ENCODE results near the gene TCP10L.

The TCP10L gene

DNA sequence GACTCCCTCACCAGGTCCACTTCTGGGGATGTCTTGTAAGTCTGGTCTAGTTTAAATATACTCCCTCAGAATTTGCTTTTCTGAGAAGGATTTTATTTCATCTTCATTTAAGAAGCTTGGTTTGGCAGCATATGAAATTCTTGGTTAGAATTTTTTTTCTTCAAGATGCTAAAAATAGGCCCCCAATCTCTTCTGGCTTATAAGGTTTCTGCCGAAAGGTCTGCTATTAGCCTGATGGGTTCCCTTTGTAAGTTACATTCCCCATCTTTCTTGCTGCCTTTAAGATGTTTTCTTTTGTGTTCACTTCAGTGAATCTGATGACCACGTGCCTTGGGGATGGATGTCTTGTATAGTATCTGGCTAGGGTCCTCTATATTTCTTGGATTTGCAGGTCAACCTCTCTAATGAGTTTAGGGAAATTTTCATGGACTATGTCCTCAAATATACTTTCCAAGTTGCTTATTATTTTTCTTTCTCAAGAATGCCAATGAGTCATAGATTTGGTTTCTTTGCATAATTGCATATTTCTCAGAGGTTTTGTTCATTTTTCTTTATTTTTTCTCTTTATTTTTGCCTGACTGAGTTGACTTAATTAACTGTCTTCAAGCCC, 19.4 kb downstream of the TCP10L start:
- TF ChIP-seq SIN3A (IDR thresholded peaks at IDR 0.05; ENCODE audit: borderline replicate concordance, insufficient read depth, low read length) (no peak), FOXP2 (optimal IDR thresholded peaks at IDR 0.05; ENCODE audit: borderline replicate concordance, extremely low read depth, extremely low read length, insufficient read depth) (no peak), POLR2AphosphoS5 (IDR thresholded peaks at IDR 0.05; ENCODE audit: low read depth, low read length) (no peak), TAF1 (IDR thresholded peaks at IDR 0.05; ENCODE audit: borderline replicate concordance, insufficient read depth, low read length) (no peak)
- TF ChIP-seq, protein P1, sequence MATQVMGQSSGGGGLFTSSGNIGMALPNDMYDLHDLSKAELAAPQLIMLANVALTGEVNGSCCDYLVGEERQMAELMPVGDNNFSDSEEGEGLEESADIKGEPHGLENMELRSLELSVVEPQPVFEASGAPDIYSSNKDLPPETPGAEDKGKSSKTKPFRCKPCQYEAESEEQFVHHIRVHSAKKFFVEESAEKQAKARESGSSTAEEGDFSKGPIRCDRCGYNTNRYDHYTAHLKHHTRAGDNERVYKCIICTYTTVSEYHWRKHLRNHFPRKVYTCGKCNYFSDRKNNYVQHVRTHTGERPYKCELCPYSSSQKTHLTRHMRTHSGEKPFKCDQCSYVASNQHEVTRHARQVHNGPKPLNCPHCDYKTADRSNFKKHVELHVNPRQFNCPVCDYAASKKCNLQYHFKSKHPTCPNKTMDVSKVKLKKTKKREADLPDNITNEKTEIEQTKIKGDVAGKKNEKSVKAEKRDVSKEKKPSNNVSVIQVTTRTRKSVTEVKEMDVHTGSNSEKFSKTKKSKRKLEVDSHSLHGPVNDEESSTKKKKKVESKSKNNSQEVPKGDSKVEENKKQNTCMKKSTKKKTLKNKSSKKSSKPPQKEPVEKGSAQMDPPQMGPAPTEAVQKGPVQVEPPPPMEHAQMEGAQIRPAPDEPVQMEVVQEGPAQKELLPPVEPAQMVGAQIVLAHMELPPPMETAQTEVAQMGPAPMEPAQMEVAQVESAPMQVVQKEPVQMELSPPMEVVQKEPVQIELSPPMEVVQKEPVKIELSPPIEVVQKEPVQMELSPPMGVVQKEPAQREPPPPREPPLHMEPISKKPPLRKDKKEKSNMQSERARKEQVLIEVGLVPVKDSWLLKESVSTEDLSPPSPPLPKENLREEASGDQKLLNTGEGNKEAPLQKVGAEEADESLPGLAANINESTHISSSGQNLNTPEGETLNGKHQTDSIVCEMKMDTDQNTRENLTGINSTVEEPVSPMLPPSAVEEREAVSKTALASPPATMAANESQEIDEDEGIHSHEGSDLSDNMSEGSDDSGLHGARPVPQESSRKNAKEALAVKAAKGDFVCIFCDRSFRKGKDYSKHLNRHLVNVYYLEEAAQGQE (IDR thresholded peaks at IDR 0.05; ENCODE audit: insufficient read depth in 1 of 2, low read depth in 2 of 2, low read length in 2 of 2) = no peak

DNA sequence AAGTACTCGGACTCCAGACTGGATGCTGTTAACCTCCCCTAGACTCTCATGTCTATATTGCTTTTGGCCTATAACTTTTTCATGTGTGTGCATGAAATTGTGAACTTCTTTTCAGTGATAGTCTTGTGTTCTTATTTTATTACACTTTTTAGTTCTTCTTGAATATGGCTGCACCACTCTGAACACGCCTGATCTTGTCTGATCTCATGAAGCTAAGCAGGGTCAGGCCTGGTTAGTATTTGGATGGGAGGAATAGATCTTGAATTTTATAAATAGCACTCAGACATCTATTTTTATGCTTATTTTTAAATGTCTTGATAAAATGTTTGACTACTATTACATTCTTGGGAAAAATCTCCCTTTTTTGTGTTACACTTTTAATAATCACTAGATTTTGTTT, 22.4 kb downstream of the TCP10L start:
- no peak for TF ChIP-seq FOXP2 (optimal IDR thresholded peaks at IDR 0.05; ENCODE audit: borderline replicate concordance, extremely low read depth, extremely low read length, insufficient read depth)
- no peak for TF ChIP-seq SIN3A (IDR thresholded peaks at IDR 0.05; ENCODE audit: borderline replicate concordance, insufficient read depth, low read length)
- TF ChIP-seq, protein P1 (IDR thresholded peaks at IDR 0.05; ENCODE audit: insufficient read depth in 1 of 2, low read depth in 2 of 2, low read length in 2 of 2) = no peak
- no peak for TF ChIP-seq TAF1 (IDR thresholded peaks at IDR 0.05; ENCODE audit: borderline replicate concordance, insufficient read depth, low read length)
- TF ChIP-seq POLR2AphosphoS5 (IDR thresholded peaks at IDR 0.05; ENCODE audit: low read depth, low read length) = no peak

DNA sequence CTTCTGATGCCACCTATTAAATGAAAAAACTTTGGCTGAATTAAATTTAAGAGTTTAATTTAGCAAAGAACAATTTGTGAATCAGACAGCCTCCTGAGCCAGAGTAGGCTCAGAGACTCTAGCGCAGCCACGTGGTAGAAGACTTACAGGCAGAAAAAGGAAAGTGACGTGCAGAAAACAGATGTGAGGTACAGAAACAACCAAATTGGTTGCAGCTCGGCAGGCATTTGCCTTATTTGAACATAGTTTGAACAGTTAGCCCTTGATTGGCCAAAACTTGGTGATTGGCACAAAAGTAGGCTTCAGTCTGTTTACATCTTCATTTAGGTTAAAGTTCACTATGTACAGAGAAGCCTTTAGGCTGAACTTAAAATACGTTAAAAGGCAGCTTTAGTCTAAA, 22.9 kb downstream of the TCP10L start:
- TF ChIP-seq SIN3A (IDR thresholded peaks at IDR 0.05; ENCODE audit: borderline replicate concordance, insufficient read depth, low read length) = no peak
- no peak for TF ChIP-seq FOXP2 (optimal IDR thresholded peaks at IDR 0.05; ENCODE audit: borderline replicate concordance, extremely low read depth, extremely low read length, insufficient read depth)
- no peak for TF ChIP-seq POLR2AphosphoS5 (IDR thresholded peaks at IDR 0.05; ENCODE audit: low read depth, low read length)
- TF ChIP-seq TAF1 (IDR thresholded peaks at IDR 0.05; ENCODE audit: borderline replicate concordance, insufficient read depth, low read length) = no peak
- TF ChIP-seq, protein P1 (IDR thresholded peaks at IDR 0.05; ENCODE audit: insufficient read depth in 1 of 2, low read depth in 2 of 2, low read length in 2 of 2) = no peak

DNA sequence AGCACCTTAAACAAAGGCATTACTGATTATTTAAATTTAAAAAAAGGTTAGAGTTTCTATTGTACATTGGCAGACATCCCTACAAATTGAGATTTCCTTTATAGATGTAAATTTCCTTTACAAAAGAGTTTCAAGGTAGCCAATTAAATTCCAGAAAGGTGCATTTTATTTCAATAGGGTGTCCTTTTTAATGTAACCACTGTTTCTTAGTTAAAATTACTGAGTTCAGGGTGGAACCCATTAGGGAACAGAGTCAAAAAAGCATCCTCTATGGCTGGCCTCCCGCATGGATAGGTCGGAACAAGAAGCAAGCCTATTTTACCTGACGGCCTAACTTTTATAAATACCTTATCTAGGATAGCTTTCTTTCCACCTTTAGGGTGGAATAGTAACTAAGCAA, 24.4 kb downstream of the TCP10L start:
- TF ChIP-seq SIN3A (IDR thresholded peaks at IDR 0.05; ENCODE audit: borderline replicate concordance, insufficient read depth, low read length) (no peak), TAF1 (IDR thresholded peaks at IDR 0.05; ENCODE audit: borderline replicate concordance, insufficient read depth, low read length) (no peak)

DNA sequence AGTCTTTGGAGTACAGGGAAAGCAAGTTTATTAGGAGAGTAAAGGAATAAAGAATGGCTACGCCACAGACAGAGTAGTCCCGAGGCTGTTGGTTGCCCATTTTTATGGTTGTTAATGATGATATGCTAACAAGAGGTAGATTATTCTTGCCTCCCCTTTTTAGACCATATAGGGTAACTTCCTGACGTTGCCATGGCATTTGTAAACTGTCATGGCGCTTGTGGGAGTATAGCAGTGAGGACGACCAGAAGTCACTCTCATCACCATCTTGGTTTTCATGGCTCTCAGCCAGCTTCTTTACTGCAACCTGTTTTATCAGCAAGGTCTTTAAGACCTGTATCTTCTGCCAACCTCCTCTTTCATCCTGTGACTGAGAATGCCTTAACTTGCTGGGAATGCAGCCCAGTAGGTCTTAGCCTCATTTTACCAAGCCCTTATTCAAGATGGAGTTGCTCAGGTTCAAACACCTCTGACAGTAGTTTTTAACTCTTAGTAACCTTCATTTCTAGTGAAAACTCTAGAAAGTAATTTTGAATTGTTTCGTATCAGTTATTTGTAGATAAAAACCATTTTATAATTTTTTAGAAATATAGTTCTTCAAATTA, 26.2 kb downstream of the TCP10L start:
- no peak for TF ChIP-seq TAF1 (IDR thresholded peaks at IDR 0.05; ENCODE audit: borderline replicate concordance, insufficient read depth, low read length)
- TF ChIP-seq, protein P1 (IDR thresholded peaks at IDR 0.05; ENCODE audit: insufficient read depth in 1 of 2, low read depth in 2 of 2, low read length in 2 of 2) = no peak
- no peak for TF ChIP-seq POLR2AphosphoS5 (IDR thresholded peaks at IDR 0.05; ENCODE audit: low read depth, low read length)
